Memory B cell (primary cell): Measurements from ENCODE around the gene PRKAG1.
A peak's percentile ranks its signal among the peaks of the same experiment; 100 is the strongest.

Experiments
- ATAC-seq: fragments of 150-1000 bp; cut with Tn5 transposase; 2 replicates; pipeline ENCODE4 v1.10.0; 2021; ENCODE audit warnings: low read depth, mild to moderate bottlenecking, moderate library complexity
- DNase-seq, 2 donors: peaks; one replicate each; pipeline ENCODE4 v3.0.0; 2022; ENCODE audit warnings: low spot score in 2 of 2
- H3K27ac Mint-ChIP-seq: one replicate; pipeline ENCODE4 v1.8.0; 2022; ENCODE audit warnings: mild to moderate bottlenecking, moderate library complexity, mixed read lengths
- H3K27me3 Mint-ChIP-seq: one replicate; pipeline ENCODE4 v1.8.0; 2022; ENCODE audit warnings: mixed read lengths
- H3K36me3 Mint-ChIP-seq: one replicate; pipeline ENCODE4 v1.8.0; 2022; ENCODE audit warnings: mild to moderate bottlenecking, mixed read lengths
- H3K4me1 Mint-ChIP-seq: one replicate; pipeline ENCODE4 v1.8.0; 2022; ENCODE audit warnings: mixed read lengths
- H3K4me3 Mint-ChIP-seq: one replicate; pipeline ENCODE4 v1.8.0; 2022; ENCODE audit warnings: mild to moderate bottlenecking, moderate library complexity, mixed read lengths
- H3K9me3 Mint-ChIP-seq: one replicate; pipeline ENCODE4 v1.8.0; 2022; ENCODE audit warnings: mixed read lengths

PRKAG1 gene

DNA sequence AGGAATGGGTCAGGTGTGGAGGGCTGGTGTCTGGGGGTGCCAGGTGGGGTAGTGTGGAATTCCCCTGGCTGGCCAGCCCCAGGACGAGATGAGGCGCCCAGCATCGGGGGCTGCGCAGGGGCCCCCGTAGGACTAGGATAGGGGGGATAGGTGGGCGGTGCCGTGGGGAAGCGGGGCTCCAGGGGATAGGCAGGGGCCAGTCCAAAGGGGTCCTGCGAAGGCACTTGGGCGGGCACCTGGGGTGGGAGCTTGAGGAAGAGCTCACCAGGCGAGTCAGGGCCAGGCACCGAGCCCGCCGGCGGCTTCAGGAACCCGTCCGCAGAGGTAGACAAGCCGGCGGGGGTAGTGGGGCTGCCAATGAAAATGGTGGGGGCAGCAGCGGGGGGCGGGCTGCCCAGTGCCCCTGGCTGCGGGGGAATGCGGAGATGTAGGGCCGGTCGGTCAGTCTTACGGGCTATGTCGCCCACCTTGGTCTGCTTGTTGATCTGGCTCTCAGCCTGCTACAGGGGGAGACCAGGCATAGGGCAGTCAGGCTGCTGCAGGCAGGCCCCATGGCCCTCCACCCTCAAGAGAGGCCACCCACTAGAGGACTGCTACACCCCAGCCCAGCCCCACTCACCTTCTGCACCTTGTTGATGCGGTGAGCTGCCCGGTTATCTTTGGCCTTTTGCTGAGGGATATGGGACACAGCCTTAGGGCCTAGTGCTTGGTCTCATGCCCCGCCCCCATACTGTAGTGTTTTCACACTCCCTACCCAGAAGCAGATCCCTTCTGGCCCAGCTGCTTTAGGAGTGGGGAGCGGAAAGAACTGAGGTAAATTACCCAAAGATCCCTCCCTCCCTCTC is 22.7 kb upstream of the PRKAG1 start:
- Mint-ChIP-seq H3K27ac (no peak overlapping the region), H3K9me3 (no peaks in the 10 kb centered on the region), H3K27me3 (no peaks in the 10 kb centered on the region), H3K36me3 (peaks cover 46% of the 10 kb centered on the region), H3K4me1 (peaks cover 7% of the 10 kb centered on the region), H3K4me3 (no peak overlapping the region)
- DNase-seq (no peak), ATAC-seq (no peak)

DNA sequence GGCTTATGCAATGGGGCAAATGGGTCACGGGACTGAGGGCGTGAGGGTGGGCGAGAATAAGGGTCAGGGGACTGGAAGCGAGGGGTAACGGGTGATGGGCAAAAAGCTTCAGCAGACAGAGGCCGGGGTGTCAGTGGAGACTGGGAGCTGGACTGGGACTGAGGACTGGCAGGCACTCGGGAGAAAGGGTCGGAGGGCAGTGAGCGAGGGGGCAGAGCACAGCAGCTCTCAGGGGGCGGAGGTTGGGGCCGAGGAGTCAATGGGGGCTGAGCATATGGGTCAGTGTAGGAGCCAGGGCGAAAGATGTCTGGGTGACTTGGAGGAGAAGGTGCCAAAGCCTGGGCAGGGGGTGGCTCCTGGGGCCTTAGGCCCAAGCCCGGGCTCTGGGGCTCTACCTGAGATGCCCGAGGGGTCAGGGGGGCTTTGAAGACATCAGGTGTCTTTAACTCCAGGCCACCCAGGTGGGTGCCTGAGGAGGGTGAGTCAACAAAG is 21.8 kb upstream of the PRKAG1 start:
- ATAC-seq (no peak), DNase-seq (no peak)
- H3K36me3 Mint-ChIP-seq: peaks cover 38% of the 10 kb centered on the region
- peaks cover 7% of the 10 kb centered on the region for H3K4me1 Mint-ChIP-seq
- H3K9me3 Mint-ChIP-seq: no peaks in the 10 kb centered on the region
- H3K27ac Mint-ChIP-seq: peak overlapping the region; percentile 45
- H3K4me3 Mint-ChIP-seq: no peak overlapping the region
- no peaks in the 10 kb centered on the region for H3K27me3 Mint-ChIP-seq

DNA sequence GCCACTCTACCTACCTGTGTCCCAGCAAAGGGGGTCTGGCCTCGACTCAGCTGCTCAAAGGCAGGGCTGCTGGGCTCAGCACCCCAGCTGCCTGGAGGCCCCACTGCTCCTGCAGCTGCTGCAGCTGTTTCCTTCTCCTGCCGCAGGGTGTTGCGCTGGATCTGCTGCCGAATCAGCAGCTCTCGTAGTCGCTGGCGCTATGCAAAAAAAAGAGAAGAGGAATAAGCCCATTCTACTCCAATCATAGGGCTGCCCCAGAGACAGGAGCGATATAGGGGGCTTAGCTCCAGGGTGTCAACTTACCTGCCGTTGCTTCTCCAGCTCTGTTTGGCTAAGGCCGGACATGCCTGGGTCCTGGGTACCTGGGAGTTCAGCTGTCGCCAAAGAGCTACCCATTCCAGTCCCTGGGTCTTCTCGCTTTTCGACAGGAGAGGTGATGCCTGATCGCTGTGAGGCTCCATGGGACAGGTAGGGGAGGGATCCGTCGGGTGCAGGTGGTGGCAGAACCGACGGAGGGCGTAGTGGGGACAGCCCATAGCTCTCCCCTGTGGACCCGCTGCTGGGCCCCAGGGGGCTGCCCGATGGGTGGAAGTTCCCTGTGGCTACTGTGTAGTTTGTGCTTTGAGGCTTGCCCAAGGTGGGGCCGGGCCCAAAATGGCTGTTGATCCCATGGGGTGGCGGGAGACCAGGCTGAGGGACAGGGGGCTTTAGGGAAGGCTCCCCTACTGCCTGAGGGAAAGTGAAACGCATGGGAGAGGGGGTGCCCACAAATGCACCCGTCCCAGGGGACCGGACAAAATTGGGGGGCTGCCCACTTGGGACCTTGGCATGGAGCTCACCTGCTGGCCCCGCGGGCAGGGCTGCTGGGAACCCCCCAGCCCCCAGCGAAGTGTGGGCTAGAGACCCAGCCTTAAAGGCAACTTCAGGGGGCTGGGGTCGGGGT is 21.1 kb upstream of the PRKAG1 start:
- Mint-ChIP-seq H3K27ac (peak overlapping the region; percentile 45), H3K9me3 (no peaks in the 10 kb centered on the region), H3K27me3 (no peaks in the 10 kb centered on the region), H3K36me3 (peaks cover 37% of the 10 kb centered on the region), H3K4me1 (peaks cover 7% of the 10 kb centered on the region), H3K4me3 (no peak overlapping the region)
- no peak for ATAC-seq
- DNase-seq: no peak

DNA sequence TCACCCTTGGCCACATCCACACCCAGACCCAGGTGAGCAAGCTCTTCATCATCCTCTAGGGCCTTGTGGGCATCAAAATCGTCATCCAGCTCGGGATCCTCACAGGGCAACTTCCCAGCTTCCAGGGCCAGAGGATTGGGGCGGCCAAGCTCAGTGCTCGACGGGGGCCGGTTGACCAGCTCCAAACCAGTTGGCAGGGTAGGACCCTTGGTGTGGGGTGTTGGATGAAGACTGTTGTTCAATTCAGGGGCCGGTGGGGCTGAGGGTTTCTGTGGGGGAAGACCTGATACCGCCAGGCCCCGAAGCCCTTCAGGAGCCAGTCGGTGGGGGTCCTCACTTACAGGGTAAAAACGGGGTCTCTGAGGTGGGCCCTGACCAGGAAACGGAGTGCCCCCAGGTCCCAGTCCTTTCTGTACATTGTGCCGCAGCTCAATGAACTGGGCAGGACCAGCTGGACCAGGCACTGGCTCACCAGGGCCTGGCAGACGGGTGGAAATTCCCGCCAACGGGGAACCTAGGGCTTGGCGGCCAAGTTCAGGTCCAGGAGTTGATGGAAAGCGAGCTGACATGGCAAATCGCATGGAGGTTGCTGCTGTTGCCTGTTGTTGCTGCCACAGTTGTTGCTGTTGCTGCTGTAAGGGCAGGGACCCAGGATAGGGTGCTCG is 19.8 kb upstream of the PRKAG1 start:
- Mint-ChIP-seq H3K9me3 (no peaks in the 10 kb centered on the region), H3K27ac (no peak overlapping the region), H3K36me3 (peaks cover 31% of the 10 kb centered on the region), H3K27me3 (no peaks in the 10 kb centered on the region), H3K4me3 (no peak overlapping the region), H3K4me1 (peaks cover 2% of the 10 kb centered on the region)
- DNase-seq (no peak), ATAC-seq (no peak)

DNA sequence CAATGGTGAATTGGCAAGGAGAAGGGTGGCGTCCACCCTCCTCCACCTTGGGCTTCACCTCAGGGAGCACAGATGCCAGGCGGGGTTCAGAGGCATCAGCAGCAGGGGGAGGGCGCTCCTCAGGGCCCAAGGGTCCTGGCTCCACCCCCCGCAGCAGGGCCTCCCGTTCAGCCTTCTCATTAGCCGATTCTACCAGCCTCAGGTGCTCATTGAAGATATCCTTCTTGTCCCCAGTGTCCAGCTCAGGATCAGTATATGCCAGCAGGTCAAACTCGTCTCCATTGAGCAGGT is 19.3 kb upstream of the PRKAG1 start:
- H3K36me3 Mint-ChIP-seq: peaks cover 31% of the 10 kb centered on the region
- no peak overlapping the region for H3K4me3 Mint-ChIP-seq
- no peak for ATAC-seq

DNA sequence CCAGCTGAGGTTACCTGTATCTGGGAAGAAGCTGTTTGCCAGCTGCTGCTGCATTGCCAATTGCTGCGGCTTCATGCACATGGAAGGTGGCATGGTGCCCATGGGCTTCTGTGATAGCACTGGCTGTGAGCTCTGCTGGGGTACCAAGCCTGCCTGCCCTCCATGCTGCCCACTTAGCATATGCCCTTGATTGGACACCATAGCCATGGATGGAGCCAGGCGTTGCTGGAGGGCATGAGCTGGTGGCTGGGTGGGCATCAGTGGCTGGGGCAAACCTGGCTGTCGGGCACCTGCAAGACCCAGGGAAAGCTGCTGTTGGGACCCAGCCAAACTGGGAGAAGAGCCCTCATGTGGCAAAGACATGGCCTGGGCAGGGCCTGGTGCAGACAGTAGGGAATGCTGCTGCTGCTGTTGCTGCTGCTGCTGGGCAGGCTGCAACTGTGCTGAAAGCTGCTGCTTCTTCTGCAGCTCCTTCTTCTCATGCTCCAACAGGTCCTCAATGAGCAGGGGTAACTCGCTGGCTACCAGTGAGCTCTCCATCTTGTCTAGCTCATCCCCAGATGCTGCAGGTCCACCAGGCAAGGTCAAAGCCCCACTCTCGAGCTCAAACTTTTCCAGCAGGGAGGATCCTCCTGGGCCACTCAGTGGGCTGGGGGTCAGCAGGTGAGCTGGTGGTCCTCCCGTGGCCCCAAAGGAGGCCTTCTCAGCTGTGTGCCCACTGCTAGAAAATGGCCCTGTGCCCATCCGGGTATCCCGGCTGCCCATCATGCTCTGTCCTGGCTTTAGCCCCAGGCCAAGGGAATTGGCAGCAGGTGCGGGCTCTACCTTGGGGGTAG is 18.8 kb upstream of the PRKAG1 start:
- ATAC-seq (no peak), DNase-seq (no peak)
- Mint-ChIP-seq H3K27me3 (no peaks in the 10 kb centered on the region), H3K27ac (no peak overlapping the region), H3K36me3 (peaks cover 32% of the 10 kb centered on the region), H3K4me3 (no peak overlapping the region), H3K4me1 (peaks cover 2% of the 10 kb centered on the region), H3K9me3 (no peaks in the 10 kb centered on the region)

More for the DNA sequence above, 19.3 kb upstream of the PRKAG1 start:
- H3K4me1 Mint-ChIP-seq: peaks cover 2% of the 10 kb centered on the region
- no peak overlapping the region for H3K27ac Mint-ChIP-seq
- H3K27me3 Mint-ChIP-seq: no peaks in the 10 kb centered on the region
- no peak for DNase-seq
- H3K9me3 Mint-ChIP-seq: no peaks in the 10 kb centered on the region

DNA sequence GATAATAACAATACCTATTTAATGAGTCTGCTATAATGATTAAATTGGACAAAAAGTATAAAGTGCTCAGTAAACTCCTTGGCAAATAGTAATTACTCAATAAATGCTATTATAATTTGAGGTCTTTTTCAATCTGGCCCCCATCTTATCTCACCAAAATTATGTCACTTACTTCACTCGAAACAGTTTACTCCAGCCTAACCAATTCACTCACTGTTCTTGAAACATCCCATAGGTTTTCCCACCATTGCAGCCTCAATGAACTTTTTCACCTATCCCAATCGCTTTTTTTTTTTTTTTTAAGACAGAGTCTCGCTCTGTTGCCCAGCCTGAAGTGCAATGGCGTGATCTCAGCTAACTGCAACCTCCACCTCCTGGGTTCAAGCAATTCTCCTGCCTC is 17.5 kb upstream of the PRKAG1 start:
- Mint-ChIP-seq H3K4me1 (peaks cover 2% of the 10 kb centered on the region), H3K36me3 (peaks cover 30% of the 10 kb centered on the region), H3K9me3 (no peaks in the 10 kb centered on the region), H3K27ac (no peak overlapping the region), H3K4me3 (no peak overlapping the region), H3K27me3 (no peaks in the 10 kb centered on the region)
- DNase-seq (no peak), ATAC-seq (no peak)

DNA sequence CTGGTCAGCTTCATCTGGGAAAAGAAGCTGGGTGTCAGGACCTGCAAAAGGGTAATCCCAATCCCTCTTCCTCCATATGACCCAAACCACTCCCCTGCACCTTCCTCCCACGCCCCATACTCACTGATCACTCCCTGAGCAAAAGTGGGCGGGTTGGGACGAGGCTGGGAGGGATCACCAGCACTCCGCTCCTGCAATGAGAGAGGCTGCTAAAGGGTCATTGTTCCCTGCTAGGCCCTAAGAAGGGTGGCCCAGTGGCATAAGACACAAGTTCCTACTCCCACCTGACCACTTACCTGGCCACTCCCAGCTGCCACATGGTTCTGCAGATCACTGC is 15.7 kb upstream of the PRKAG1 start:
- Mint-ChIP-seq H3K4me1 (peaks cover 2% of the 10 kb centered on the region), H3K27ac (no peak overlapping the region), H3K36me3 (peaks cover 23% of the 10 kb centered on the region), H3K9me3 (no peaks in the 10 kb centered on the region), H3K27me3 (no peaks in the 10 kb centered on the region), H3K4me3 (no peak overlapping the region)
- DNase-seq (no peak), ATAC-seq (no peak)

DNA sequence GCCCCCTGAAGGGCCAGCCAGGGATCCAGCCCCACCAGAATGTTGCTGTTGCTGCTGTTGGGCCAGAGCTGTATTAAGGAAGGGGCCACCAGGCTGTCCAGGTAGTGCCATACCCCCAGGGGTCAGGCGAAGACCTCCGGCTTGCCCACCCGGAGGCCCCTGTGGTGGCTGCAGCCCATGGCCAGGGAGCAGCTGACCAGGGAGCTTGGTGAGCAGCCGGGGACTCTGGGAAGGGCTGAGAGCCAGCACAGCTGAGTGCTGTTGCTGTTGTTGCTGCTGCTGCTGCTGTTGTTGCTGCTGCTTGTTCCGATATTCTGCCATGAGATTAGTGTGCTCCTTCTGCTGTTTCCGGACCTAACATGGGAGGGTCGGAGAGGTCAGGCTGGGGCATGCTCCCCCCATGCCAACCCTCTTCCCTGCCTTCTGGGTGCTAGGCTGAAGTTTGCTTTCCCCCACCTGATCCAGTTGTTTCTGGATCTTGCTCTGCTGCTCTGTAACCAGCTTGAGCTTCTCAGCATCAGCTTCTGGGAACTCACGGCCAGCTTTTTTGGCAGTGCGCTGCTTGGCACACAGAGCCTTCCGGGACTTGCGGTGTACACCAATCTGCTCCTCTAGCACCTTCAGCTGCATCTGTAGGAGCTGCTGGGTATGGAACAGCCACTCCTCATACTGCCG is 15.2 kb upstream of the PRKAG1 start:
- ATAC-seq: no peak
- Mint-ChIP-seq H3K4me3 (no peak overlapping the region), H3K27me3 (no peaks in the 10 kb centered on the region), H3K27ac (no peak overlapping the region), H3K9me3 (no peaks in the 10 kb centered on the region), H3K36me3 (peaks cover 22% of the 10 kb centered on the region), H3K4me1 (peaks cover 2% of the 10 kb centered on the region)
- DNase-seq: no peak

DNA sequence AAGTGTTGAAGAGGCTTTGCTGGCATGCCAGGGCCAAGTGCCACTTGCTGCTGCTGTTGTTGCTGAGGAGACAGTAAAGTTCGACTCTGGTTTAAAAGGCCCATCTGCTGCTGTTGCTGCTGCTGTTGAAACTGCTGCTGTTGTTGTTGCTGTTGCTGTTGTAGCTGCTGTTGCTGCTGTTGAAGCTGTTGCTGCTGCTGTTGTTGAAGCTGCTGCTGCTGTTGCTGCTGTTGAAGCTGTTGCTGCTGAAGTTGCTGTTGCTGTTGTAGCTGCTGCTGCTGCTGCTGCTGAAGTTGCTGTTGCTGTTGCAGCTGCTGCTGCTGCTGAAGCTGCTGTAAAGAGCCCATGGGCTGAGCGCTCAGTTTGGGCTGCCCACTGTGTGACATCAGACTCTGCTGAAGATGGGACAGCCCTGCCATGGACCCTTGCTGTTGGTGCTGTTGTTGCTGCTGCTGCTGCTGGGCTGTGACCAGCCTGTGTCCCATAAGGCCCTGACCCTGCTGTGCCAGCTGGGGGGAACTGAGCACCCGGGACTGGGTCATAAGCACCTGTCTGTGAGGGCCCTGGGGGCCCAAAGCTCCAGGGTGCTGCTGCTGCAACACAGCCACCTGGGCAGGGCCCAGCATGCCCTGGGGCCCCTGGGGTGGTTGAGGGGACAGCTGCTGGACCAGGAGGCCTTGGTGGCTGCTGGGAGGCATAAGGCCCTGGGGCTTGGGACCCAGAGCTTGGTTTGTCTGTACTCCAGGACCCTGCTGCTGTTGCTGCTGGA is 14.3 kb upstream of the PRKAG1 start:
- Mint-ChIP-seq H3K4me1 (peaks cover 2% of the 10 kb centered on the region), H3K9me3 (no peaks in the 10 kb centered on the region), H3K36me3 (peaks cover 19% of the 10 kb centered on the region), H3K4me3 (no peak overlapping the region), H3K27me3 (no peaks in the 10 kb centered on the region), H3K27ac (no peak overlapping the region)
- DNase-seq (no peak), ATAC-seq (no peak)

DNA sequence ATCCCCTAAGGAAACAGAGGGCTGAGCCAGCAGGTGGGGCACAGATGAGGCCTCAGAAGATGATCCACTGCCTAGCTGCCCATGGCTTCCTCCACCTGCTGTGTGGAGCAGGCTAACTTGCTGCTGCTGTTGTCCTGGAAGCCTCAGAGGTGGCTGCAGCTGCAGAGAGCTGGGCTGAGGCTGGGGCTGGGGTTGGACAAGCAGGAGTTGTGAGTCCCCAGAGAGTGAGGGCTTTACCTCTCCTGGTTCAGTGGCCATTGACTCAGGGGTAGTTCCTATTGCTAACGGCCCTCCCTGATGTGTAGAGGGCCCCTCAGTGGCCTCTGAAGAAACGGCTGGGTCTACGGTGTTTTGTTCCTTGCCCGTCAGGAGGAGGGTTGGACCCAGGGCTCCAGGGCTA is 13.7 kb upstream of the PRKAG1 start:
- H3K27me3 Mint-ChIP-seq: no peaks in the 10 kb centered on the region
- H3K4me3 Mint-ChIP-seq: no peak overlapping the region
- H3K36me3 Mint-ChIP-seq: peaks cover 22% of the 10 kb centered on the region
- H3K27ac Mint-ChIP-seq: no peak overlapping the region
- no peaks in the 10 kb centered on the region for H3K9me3 Mint-ChIP-seq
- peaks cover 2% of the 10 kb centered on the region for H3K4me1 Mint-ChIP-seq
- no peak for DNase-seq
- ATAC-seq: no peak

DNA sequence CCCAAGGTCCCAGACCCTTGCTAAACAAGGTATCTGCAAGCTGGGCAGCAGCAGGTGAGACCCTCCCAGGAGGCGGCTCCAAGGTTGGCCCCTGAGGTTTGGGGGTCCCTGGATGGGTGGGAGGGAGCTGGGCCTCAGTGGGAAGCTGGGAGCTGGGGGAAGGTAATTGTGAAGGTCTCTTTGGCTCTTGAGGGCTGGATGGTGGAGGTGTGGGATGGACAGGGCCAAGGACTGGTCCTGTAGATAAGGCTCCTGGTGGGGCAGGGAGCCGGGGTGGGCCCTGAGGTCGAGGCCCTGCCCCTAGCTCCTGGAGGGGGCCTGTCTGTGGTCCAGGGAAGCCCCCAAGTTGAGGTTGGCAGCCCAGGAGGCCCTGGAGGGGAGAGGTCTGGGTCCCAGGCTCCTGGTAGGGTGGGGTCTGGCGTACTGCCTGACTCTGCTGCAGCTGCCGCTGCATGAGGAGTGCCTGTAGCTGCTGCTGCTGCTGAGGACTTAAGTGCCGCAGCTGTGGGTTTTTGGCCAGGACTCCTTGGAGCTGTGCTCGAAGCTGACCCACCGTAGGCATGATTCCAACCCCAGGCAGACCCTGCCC is 13.1 kb upstream of the PRKAG1 start:
- H3K4me3 Mint-ChIP-seq: no peak overlapping the region
- H3K9me3 Mint-ChIP-seq: no peaks in the 10 kb centered on the region
- no peak overlapping the region for H3K27ac Mint-ChIP-seq
- peaks cover 19% of the 10 kb centered on the region for H3K36me3 Mint-ChIP-seq
- H3K4me1 Mint-ChIP-seq: peaks cover 2% of the 10 kb centered on the region
- ATAC-seq (no peak), DNase-seq (no peak)
- H3K27me3 Mint-ChIP-seq: no peaks in the 10 kb centered on the region
